ENCODE data around the gene FBLN2.

DNA sequence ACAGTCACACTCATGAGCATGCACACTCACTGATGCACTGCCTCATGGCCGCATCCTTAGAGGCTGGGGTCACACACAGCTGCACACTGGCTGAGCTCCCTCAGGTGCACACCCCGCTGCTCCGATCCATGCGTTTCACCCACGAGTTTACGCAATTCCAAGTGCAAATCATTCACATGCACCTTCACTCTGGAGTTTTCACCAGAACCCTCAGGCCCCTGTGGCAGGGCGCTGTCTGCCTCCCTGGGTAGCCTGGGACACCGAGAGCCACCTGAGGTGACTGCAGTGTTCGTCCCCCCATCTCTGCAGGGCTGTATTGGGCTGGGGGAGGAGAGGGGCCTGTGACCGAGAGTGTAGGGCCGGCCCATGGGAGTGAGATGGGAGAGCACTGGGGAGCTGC lies 134.8 kb downstream of the FBLN2 start:
- TF ChIP-seq ZGPAT (CRISPR knock-in tag; IDR thresholded peaks at IDR 0.05) (no peak), POLR2AphosphoS5 (IDR thresholded peaks at IDR 0.05; ENCODE audit: low read depth, low read length) (no peak), STAT5B (CRISPR knock-in tag; IDR thresholded peaks at IDR 0.05) (no peak), ZNF224 (CRISPR knock-in tag; IDR thresholded peaks at IDR 0.05) (no peak), PAWR (CRISPR knock-in tag; IDR thresholded peaks at IDR 0.05; ENCODE audit: borderline replicate concordance) (no peak), SP1 (IDR thresholded peaks at IDR 0.05) (no peak), SP1 (CRISPR knock-in tag; IDR thresholded peaks at IDR 0.05) (no peak), ZMYM4 (CRISPR knock-in tag; IDR thresholded peaks at IDR 0.05) (no peak), KDM6A (CRISPR knock-in tag; IDR thresholded peaks at IDR 0.05; ENCODE audit: low read depth) (no peak), HDAC2 (CRISPR knock-in tag; IDR thresholded peaks at IDR 0.05) (no peak), DPF2 (CRISPR knock-in tag; IDR thresholded peaks at IDR 0.05; ENCODE audit: borderline replicate concordance, low read depth) (no peak)
- TF ChIP-seq, protein P1, sequence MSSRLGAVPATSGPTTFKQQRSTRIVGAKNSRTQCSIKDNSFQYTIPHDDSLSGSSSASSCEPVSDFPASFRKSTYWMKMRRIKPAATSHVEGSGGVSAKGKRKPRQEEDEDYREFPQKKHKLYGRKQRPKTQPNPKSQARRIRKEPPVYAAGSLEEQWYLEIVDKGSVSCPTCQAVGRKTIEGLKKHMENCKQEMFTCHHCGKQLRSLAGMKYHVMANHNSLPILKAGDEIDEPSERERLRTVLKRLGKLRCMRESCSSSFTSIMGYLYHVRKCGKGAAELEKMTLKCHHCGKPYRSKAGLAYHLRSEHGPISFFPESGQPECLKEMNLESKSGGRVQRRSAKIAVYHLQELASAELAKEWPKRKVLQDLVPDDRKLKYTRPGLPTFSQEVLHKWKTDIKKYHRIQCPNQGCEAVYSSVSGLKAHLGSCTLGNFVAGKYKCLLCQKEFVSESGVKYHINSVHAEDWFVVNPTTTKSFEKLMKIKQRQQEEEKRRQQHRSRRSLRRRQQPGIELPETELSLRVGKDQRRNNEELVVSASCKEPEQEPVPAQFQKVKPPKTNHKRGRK (CRISPR knock-in tag; IDR thresholded peaks at IDR 0.05), result no peak
- TF ChIP-seq, protein P2, sequence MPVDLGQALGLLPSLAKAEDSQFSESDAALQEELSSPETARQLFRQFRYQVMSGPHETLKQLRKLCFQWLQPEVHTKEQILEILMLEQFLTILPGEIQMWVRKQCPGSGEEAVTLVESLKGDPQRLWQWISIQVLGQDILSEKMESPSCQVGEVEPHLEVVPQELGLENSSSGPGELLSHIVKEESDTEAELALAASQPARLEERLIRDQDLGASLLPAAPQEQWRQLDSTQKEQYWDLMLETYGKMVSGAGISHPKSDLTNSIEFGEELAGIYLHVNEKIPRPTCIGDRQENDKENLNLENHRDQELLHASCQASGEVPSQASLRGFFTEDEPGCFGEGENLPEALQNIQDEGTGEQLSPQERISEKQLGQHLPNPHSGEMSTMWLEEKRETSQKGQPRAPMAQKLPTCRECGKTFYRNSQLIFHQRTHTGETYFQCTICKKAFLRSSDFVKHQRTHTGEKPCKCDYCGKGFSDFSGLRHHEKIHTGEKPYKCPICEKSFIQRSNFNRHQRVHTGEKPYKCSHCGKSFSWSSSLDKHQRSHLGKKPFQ (CRISPR knock-in tag; IDR thresholded peaks at IDR 0.05; ENCODE audit: insufficient replicate concordance), result no peak

Data from HepG2 (cell line).